HG03457 (cell line): ENCODE results near the gene BTBD16.

Source experiments
- ATAC-seq: cut with Tn5 transposase; IDR thresholded peaks from one replicate; pipeline ENCODE4 v1.9.1; 2021; ENCODE audit warnings: moderate number of reproducible peaks; ENCODE audit not compliant: unreplicated experiment

The BTBD16 gene

DNA sequence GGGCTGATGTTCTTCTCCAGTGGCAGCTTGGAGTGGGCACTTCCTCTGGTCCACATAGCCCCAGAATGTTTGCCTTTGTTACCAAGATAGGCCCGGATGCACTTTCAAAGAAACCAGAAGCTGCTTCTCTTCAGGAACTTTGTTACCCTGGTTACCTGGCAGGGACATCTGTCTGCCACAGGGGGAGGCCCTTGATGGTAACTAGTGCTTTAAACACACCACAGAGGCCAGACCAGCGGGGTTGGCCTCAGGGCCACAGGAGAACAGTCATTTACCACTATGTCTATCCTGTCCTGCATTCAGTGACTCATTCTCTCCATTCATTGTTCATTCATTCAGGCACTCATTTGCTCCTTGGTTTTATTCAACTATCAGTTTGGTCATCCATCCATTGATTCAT, 91.5 kb downstream of the BTBD16 start:
- no peak for ATAC-seq

- ATAC-seq = no peak
Measured at GRCh38 chr10:122363311-122363710, 92.2 kb downstream of the BTBD16 start.

DNA sequence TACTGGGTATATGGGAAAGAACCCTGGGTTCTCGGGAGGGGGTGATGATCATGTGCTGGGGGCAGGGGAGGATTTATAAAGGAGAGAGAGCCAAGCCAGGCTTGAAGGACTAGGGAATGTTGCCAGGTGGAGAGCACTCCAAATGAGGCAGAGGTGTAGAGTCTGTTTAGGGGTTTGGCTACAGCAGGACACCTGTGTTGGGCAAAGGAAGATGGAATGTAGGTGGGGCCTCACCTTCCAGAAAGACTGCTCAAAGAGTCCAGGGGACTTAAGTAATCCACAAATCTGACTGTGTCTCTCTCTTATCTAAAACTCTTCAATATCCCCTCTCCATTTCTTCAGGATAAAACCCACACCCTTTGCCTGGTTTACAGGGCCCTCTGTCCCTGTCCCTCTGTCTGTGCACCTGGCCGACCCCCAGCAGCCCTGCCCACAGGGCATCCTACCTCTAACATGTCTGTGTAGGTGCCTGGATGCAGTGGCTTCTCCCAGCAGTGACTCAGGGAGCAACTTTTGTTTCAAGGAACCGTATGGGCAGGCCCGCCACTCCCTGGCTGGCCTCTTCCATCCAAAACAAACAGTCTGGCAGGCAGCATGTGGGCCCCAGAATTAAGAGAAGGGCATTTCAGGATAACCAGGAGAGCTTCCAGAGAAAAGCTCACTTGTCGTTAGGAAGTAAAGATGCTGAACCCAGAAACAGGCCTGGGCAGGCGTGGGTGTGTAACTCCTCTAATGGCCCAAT, 92.8 kb downstream of the BTBD16 start:
- ATAC-seq = no peak

- no peak for ATAC-seq
Measured at GRCh38 chr10:122368502-122369254, 97.6 kb downstream of the BTBD16 start.

DNA sequence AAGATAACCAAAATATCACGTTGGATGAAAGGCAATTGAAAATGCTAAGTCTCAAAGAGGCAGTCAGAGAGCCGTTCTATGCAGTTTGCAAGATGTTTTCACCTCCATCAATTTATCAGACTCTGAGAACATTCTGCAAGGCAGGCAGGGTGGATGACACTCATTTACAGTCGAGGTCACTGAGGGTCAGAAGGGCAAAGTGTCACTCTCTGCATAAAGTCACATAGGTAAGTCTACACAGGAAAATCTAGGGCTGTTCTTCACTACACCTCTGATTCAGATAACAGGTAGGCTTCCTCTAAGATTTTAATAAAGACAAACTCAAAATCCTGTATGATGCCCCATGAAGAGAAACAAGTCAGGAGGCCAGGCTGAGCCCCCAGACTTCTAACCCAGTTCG, 102.0 kb downstream of the BTBD16 start:
- ATAC-seq = no peak

- ATAC-seq = no peak
Measured at GRCh38 chr10:122373721-122374120, 102.6 kb downstream of the BTBD16 start.

DNA sequence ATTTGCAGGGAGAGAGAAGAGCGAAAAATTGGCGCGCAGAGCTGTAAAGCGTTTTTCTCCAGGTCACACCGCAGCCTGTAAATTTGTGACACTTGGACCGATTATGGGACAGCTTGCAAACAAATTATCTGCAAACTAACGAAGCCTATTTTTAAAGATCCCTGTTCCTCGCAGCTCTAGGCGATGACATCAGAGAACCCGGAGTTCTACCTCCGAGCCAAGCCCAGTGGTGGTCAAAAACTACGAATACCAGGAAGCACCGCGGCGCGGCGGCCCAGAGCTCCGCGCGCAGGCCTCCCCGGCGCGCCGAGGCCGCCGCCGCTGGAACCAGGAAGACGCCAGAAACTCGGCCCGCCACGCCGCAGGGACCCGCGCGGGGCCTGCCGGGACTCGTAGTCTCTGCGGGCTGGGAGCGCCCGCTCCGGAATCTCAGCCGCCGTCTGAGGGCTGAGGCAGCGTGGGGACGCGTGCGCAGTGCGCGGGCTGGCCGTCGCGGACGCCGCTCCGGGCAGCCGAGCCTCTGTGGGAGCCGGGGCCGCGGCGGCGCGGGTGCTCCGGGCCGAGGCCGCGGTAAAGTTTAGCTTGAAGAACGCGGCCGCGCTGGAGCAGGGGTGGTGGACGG, 103.3 kb downstream of the BTBD16 start, which contains the start of gene PLEKHA1:
PLEKHA1 (plus strand) TSS at position 472 of the 622 bp plus-strand sequence. CDS start 18,493 bp downstream, outside the sequence.
- ATAC-seq = peak; percentile 76

GRCh38 chr10:122374859-122375678, 104.0 kb downstream of the BTBD16 start:
- ATAC-seq = peak; percentile 42

DNA sequence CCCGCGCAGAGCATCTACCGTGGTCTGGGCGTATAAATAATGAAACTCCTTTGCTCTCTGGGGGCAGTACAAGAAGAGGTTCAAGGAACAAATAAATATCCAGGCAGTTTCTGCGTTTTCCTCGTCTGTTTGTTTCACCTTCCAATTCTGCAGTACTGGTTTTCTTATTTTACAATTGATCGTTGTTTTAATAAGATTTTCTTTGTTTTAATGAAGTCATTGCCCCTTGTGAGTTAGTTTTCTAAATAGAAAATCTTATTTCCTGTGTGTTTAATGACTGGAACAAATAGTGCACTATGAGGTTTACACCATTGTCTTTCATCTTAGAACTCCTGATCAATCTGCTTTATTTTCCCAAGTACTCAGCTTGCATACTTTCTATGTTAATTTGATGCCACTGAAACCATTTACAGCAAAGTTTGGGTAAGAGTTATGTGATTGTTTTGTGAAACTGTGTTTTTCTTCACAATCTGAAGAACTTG, 104.6 kb downstream of the BTBD16 start:
- ATAC-seq = no peak

GRCh38 chr10:122376364-122376961, 105.4 kb downstream of the BTBD16 start:
- no peak for ATAC-seq

DNA sequence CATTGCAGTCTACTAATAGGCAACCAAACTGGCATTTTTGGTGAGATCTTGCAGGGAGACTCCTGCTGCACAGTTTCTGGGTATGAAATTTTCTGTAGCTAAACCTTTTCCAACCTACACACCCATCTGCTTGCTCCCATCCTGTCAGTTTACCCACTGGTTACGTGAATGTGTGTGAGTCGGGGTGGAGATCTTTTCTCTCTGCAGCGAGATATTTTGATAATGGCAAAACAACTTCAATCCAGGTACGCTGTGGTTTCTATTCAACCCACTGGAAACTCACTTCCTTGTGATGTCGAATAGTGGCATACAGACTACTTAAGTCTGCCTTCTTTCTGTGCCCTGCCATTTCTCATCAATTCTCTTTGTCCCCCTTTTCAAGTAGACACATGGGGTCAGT, 107.9 kb downstream of the BTBD16 start:
- ATAC-seq = no peak

DNA sequence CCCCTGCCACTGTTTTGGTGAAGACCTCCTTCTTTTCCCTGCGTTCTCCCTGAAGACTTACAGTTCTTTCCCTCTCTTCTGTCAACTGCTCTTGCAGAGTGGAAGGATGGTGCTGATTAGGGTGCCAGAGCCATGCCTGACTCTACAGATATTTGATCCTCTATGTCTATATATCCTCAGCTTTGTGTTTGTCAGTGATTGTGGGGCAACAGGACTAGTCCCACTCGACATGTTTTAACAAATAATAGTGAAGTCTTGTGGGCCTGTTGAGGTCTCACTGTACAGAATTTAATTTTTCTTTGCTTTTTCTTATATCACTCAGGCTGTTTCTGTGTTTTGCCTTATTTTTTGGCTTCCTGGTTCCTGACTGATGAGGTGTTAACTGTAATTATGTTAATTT, 108.4 kb downstream of the BTBD16 start:
- no peak for ATAC-seq

DNA sequence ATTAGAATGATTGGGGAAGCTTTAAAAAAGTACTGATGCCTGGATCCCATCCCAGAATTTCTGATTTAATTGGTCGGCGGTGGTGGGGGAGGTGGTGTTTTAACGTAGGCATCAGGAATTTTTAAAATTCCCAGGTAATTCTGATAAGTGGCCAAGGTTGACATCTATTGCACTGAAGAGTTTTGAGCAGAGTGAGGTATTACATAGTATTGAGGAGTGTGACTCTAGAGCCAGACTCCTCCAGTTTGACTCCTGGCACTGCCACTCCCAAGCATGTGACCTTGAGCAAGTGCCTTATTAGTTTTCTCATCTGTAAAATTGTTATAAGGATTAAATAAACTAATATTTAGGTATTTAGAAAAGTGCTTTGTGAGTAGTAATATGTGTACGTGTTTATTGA, 109.6 kb downstream of the BTBD16 start:
- ATAC-seq = no peak

DNA sequence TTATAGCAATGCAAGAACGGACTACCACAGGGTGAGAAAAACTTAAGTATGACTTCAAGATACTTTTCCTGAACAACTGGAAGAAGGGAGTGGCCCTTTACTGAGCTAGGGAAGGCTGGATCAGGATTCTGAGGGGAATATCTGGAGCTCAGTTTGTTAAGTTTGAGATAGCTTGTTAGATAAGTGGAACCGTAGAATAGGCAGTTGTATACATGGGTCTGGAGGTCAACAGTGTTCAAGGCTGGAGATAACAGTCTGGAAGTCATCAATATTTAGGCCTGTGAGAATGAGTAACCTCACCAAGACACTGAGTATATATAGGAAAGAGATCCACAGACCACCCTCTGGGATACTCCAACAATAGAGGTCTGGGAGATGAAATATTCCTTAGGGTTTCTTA, 110.6 kb downstream of the BTBD16 start:
- ATAC-seq = no peak

DNA sequence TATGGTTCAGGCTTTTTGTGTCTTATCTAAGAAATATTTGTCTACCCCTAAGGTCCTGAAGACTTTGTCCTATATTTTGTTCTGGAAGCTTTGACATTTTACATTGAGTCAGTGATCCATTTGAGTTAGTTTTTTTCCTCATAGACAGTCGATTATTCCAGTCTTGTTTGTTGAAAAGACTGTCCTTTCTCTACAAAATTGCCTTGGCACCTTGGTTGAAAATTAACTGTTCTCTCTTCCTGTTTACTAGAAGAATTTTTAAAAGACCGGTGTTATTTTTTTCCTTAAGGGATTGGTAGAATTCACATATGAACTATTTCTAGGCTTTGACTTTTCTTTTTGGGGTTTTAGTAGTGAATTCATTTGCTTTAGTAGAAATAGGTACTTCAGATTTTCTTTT, 115.4 kb downstream of the BTBD16 start:
- no peak for ATAC-seq

DNA sequence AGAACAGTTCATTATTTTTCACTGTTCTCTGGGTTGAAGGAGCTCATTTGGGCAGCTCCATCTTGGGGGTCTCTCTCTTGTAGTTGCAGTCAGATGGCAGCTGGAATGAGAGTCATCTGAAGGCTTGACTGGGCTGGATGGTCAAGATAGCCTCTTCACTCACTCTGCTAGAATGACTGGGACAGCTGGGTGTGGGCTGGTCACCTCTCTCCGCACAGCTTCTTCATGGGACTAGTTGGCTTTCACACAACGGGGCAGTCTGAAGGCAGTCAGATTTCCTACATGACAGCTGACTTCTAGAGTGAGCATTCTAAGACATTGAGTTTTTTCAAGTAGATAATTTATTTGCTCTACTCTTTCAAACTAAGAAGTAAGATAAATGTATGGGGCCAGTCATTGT, 116.5 kb downstream of the BTBD16 start:
- ATAC-seq = no peak
